K562 (cell line): Measurements from ENCODE around the gene ESCO1. TPM values are rescaled to one million over a fixed set of nuclear protein-coding genes. Genes with fewer than 3 reads are reported as not detected.
A peak's percentile ranks its signal among the peaks of the same experiment; 100 is the strongest.

Experiments used
- EHMT2 ChIP-seq: fragments of 450-650 bp; IDR thresholded peaks from 2 replicates; pipeline ENCODE4 v1.6.1; 2018; ENCODE audit warnings: antibody characterized with exemption
- ZNF143 ChIP-seq: sonication (generic); formaldehyde crosslinking; IDR thresholded peaks from 2 replicates; pipeline ENCODE4 v1.9.0; 2022; ENCODE audit warnings: mild to moderate bottlenecking, missing genetic modification reagents
- ZZZ3 ChIP-seq: fragments of 450-650 bp; IDR thresholded peaks from 2 replicates; pipeline ENCODE4 v1.6.1; 2016; ENCODE audit warnings: antibody characterized with exemption, mild to moderate bottlenecking, moderate library complexity
- polyA plus RNA-seq, 8 experiments: library from polyadenylated mRNA; depleted of rRNA in 4 of 8; stranded (reverse) in 5 of 8; unstranded in 3 of 8; fragments of >200 nt; fragmentation: Nextera tagmentation in 2 of 8; fragmentation: Illumina TruSeq in 1 of 8; extraction: Ambion mirVana in 2 of 8; extraction: Trizol in 1 of 8; gene quantifications; 2 replicates each; pipeline versions ENCODE4 v1.2.1 to v1.2.3, GENCODE V29; 2011 to 2014; ENCODE audit warnings: inconsistent platforms in 1 of 8, missing spikeins in 1 of 8
- total RNA-seq, 7 experiments: library from RNA; depleted of rRNA in 6 of 7; stranded (reverse); fragments of >200 nt in 6 of 7; fragmentation: Illumina TruSeq in 2 of 7; extraction: Trizol in 2 of 7; gene quantifications; 2 replicates each; pipeline versions ENCODE4 v1.2.1 to v1.2.3, GENCODE V29; 2011 to 2021; ENCODE audit warnings: low replicate concordance in 1 of 7
- TF ChIP-seq, protein P1 (sequence below), 2 experiments: fragments of 450-650 bp in 1 of 2; sonication (generic) in 1 of 2; formaldehyde crosslinking in 1 of 2; IDR thresholded peaks; 2 replicates each; pipeline versions ENCODE4 v1.7.1 to v1.9.0; 2016 to 2022; ENCODE audit warnings: inconsistent platforms in 1 of 2, mild to moderate bottlenecking in 1 of 2, missing genetic modification reagents in 1 of 2
- TF ChIP-seq, protein P2 (sequence below): fragments of 450-650 bp; IDR thresholded peaks from 2 replicates; pipeline ENCODE4 v1.6.1; 2016; ENCODE audit warnings: low read depth

ESCO1 gene
- total and polyA plus RNA-seq, 9 of the 15 experiments (the other 6 are each of a cell fraction or from before 2014, with no cell fraction given): 15.0 to 31.3 (median 19.6) TPM

DNA sequence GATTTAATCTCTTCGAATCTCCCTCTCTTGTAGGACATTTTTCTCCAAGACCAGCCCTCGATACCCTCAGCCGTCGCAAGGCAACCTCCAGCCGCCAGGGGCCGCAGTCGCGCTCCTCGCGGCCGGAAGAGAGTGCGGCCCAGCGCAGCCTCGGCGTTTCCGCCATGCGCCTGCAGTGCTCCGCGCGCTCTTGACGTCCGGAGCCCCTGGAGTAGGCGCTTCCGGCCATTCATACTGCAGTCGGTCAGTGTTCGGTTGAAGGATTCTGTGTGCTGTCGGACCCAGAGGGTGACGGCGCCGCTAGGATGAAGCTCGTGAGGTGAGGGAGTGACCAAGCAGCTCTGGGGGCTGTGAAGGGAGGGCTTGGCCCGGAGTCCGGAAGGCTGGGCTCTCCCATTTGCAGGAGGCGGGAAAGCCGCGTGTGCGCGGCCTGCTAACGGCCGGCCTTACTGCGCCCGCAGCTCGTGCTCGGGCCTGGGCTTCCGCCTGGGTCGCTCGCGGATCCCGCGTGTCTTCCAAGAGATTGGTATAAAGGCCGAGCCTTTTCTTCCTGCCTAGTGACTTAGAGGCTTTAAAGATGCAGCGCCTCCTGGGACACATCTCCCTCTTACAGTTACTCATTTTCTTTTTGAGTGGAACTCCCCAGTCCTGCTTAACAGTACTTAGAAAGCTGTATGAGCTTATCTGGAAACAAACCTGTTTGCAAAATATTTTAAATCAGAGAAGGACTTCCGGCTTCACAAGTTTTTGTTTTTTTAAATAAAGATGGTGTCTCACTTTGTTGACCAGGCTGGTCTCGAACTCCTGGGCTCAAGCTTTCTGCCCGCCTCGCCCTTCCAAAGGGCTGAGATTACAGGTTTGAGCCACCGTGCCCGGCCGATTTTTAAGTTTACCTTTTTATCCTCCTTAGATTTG lies 11.9 kb upstream of the ESCO1 start, which contains the start of gene SNRPD1 (continued):
- TF ChIP-seq, protein P1, sequence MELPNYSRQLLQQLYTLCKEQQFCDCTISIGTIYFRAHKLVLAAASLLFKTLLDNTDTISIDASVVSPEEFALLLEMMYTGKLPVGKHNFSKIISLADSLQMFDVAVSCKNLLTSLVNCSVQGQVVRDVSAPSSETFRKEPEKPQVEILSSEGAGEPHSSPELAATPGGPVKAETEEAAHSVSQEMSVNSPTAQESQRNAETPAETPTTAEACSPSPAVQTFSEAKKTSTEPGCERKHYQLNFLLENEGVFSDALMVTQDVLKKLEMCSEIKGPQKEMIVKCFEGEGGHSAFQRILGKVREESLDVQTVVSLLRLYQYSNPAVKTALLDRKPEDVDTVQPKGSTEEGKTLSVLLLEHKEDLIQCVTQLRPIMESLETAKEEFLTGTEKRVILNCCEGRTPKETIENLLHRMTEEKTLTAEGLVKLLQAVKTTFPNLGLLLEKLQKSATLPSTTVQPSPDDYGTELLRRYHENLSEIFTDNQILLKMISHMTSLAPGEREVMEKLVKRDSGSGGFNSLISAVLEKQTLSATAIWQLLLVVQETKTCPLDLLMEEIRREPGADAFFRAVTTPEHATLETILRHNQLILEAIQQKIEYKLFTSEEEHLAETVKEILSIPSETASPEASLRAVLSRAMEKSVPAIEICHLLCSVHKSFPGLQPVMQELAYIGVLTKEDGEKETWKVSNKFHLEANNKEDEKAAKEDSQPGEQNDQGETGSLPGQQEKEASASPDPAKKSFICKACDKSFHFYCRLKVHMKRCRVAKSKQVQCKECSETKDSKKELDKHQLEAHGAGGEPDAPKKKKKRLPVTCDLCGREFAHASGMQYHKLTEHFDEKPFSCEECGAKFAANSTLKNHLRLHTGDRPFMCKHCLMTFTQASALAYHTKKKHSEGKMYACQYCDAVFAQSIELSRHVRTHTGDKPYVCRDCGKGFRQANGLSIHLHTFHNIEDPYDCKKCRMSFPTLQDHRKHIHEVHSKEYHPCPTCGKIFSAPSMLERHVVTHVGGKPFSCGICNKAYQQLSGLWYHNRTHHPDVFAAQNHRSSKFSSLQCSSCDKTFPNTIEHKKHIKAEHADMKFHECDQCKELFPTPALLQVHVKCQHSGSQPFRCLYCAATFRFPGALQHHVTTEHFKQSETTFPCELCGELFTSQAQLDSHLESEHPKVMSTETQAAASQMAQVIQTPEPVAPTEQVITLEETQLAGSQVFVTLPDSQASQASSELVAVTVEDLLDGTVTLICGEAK (IDR thresholded peaks at IDR 0.05): peak; percentile 97
- TF ChIP-seq, protein P1 (CRISPR knock-in tag; IDR thresholded peaks at IDR 0.05): no peak; the same call in 1 of the 2 replicates
- TF ChIP-seq EHMT2: peak; percentile 60; the same call in 1 of the 2 replicates
- no peak for TF ChIP-seq ZNF143 (CRISPR knock-in tag)
- peak; percentile 84 for TF ChIP-seq ZZZ3
- TF ChIP-seq, protein P2, sequence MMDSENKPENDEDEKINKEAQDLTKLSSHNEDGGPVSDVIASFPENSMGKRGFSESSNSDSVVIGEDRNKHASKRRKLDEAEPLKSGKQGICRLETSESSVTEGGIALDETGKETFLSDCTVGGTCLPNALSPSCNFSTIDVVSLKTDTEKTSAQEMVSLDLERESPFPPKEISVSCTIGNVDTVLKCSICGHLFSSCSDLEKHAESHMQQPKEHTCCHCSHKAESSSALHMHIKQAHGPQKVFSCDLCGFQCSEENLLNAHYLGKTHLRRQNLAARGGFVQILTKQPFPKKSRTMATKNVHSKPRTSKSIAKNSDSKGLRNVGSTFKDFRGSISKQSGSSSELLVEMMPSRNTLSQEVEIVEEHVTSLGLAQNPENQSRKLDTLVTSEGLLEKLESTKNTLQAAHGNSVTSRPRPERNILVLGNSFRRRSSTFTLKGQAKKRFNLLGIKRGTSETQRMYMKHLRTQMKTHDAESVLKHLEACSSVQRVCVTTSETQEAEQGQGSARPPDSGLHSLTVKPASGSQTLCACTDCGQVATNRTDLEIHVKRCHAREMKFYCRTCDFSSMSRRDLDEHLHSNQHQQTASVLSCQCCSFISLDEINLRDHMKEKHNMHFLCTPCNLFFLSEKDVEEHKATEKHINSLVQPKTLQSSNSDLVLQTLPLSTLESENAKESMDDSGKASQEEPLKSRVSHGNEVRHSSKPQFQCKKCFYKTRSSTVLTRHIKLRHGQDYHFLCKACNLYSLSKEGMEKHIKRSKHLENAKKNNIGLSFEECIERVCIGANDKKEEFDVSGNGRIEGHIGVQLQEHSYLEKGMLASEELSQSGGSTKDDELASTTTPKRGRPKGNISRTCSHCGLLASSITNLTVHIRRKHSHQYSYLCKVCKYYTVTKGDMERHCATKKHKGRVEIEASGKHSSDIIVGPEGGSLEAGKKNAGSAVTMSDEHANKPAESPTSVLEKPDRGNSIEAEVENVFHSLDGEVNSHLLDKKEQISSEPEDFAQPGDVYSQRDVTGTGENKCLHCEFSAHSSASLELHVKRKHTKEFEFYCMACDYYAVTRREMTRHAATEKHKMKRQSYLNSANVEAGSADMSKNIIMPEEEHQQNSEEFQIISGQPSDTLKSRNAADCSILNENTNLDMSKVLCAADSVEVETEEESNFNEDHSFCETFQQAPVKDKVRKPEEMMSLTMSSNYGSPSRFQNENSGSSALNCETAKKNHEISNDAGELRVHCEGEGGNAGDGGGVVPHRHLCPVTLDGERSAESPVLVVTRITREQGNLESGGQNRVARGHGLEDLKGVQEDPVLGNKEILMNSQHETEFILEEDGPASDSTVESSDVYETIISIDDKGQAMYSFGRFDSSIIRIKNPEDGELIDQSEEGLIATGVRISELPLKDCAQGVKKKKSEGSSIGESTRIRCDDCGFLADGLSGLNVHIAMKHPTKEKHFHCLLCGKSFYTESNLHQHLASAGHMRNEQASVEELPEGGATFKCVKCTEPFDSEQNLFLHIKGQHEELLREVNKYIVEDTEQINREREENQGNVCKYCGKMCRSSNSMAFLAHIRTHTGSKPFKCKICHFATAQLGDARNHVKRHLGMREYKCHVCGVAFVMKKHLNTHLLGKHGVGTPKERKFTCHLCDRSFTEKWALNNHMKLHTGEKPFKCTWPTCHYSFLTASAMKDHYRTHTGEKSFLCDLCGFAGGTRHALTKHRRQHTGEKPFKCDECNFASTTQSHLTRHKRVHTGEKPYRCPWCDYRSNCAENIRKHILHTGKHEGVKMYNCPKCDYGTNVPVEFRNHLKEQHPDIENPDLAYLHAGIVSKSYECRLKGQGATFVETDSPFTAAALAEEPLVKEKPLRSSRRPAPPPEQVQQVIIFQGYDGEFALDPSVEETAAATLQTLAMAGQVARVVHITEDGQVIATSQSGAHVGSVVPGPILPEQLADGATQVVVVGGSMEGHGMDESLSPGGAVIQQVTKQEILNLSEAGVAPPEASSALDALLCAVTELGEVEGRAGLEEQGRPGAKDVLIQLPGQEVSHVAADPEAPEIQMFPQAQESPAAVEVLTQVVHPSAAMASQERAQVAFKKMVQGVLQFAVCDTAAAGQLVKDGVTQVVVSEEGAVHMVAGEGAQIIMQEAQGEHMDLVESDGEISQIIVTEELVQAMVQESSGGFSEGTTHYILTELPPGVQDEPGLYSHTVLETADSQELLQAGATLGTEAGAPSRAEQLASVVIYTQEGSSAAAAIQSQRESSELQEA: no peak
